Stomach (tissue), 4 donors: ENCODE measurements around the gene POMT2.

Experiments used
- CTCF ChIP-seq, 7 experiments: fragments of 450-650 bp in 4 of 7; fragments of 200-600 bp in 3 of 7; sonication (generic) in 3 of 7; IDR thresholded peaks; one replicate each; pipeline ENCODE4 v1.5.1; 2016 to 2019; ENCODE audit warnings: antibody characterized with exemption in 7 of 7, control low read depth in 2 of 7, mild to moderate bottlenecking in 1 of 7
- POLR2A ChIP-seq, 4 donors: fragments of 450-650 bp; IDR thresholded peaks; one replicate each; pipeline ENCODE4 v1.6.1; 2016; ENCODE audit warnings: antibody characterized with exemption in 4 of 4, control low read depth in 2 of 4, mild to moderate bottlenecking in 1 of 4, moderate library complexity in 1 of 4
- POLR2AphosphoS5 ChIP-seq, 3 donors: sonication (generic); formaldehyde crosslinking; IDR thresholded peaks; one replicate each; pipeline ENCODE4 v1.6.1; 2016; ENCODE audit warnings: antibody characterized with exemption in 3 of 3

GRCh38 chr14:77314539-77315457 is 5.9 kb downstream of the POMT2 start:
- TF ChIP-seq CTCF (IDR thresholded peaks at IDR 0.05) = no peak
- TF ChIP-seq POLR2AphosphoS5 (IDR thresholded peaks at IDR 0.05) = no peak
- no peak for TF ChIP-seq POLR2A (IDR thresholded peaks at IDR 0.05)
